Body of pancreas (tissue), 4 donors: Measurements from ENCODE around the gene DPEP2NB.

ENCODE experiments used
- POLR2A ChIP-seq, 3 donors: fragments of 450-650 bp; IDR thresholded peaks; one replicate each; pipeline ENCODE4 v1.6.1; 2016; ENCODE audit warnings: antibody characterized with exemption in 3 of 3, mild to moderate bottlenecking in 2 of 3
- TF ChIP-seq, protein P1 (sequence below), 7 experiments: fragments of 450-650 bp in 4 of 7; fragments of 200-600 bp in 3 of 7; sonication (generic) in 3 of 7; IDR thresholded peaks; one replicate each; pipeline ENCODE4 v1.5.1; 2016 to 2019; ENCODE audit warnings: antibody characterized with exemption in 7 of 7

DNA sequence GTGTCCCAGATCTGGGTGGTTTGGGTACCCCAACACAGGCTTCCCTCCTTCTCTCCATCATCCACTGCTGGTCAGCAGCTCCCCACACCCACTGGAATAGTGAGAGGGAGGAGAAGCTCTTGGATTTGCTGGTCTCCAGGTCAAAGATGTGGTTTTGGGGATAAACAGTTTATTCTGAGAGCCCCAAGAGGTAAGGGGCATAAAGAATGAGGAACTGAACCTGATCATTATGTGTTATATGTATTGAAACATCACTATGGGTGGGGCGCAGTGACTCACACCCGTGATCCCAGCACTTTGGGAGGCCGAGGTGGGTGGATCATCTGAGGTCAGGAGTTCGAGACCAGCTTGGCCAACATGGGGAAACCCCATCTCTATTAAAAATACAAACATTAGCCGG is 20.3 kb downstream of the DPEP2NB start:
- TF ChIP-seq, protein P1, sequence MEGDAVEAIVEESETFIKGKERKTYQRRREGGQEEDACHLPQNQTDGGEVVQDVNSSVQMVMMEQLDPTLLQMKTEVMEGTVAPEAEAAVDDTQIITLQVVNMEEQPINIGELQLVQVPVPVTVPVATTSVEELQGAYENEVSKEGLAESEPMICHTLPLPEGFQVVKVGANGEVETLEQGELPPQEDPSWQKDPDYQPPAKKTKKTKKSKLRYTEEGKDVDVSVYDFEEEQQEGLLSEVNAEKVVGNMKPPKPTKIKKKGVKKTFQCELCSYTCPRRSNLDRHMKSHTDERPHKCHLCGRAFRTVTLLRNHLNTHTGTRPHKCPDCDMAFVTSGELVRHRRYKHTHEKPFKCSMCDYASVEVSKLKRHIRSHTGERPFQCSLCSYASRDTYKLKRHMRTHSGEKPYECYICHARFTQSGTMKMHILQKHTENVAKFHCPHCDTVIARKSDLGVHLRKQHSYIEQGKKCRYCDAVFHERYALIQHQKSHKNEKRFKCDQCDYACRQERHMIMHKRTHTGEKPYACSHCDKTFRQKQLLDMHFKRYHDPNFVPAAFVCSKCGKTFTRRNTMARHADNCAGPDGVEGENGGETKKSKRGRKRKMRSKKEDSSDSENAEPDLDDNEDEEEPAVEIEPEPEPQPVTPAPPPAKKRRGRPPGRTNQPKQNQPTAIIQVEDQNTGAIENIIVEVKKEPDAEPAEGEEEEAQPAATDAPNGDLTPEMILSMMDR (IDR thresholded peaks at IDR 0.05) = no peak
- TF ChIP-seq POLR2A (IDR thresholded peaks at IDR 0.05) = no peak
